ENCODE data around the gene FAM131B.
"Not testable (repeated sequence)": the region's sequence is repeated elsewhere in the genome, so short reads cannot be mapped to it uniquely, and the experiment has no call there.

The FAM131B gene

GRCh38 chr7:143362131-143363015 lies at the start of gene FAM131B:
TSS of gene FAM131B (minus strand) at chr7:143362713. CDS start at chr7:143362603, 110 bp downstream.
- DNase-seq (ENCODE audit: low spot score), result peak; percentile 75

- no peak for DNase-seq (ENCODE audit: low spot score)
These were observed 49.6 kb upstream of the FAM131B start for GRCh38 chr7:143411976-143412708.

- no peak for DNase-seq (ENCODE audit: low spot score)
These were observed 48.0 kb upstream of the FAM131B start for GRCh38 chr7:143410521-143411004.

- DNase-seq (ENCODE audit: low spot score), result no peak
These were observed 46.4 kb upstream of the FAM131B start, which contains the start of gene EPHA1 for GRCh38 chr7:143408686-143409561. TSS of gene EPHA1 (minus strand) at chr7:143408856. CDS start at chr7:143408805, 51 bp downstream.

GRCh38 chr7:143408252-143408685 lies 45.8 kb upstream of the FAM131B start:
- no peak for DNase-seq (ENCODE audit: low spot score)

GRCh38 chr7:143407287-143408251 lies 45.1 kb upstream of the FAM131B start:
- DNase-seq (ENCODE audit: low spot score), result no peak

GRCh38 chr7:143406002-143406357 lies 43.5 kb upstream of the FAM131B start:
- DNase-seq (ENCODE audit: low spot score), result no peak

- DNase-seq (ENCODE audit: low spot score), result no peak
These were observed 42.9 kb upstream of the FAM131B start for GRCh38 chr7:143405173-143406001.

GRCh38 chr7:143402233-143402632 lies 39.7 kb upstream of the FAM131B start:
- DNase-seq (ENCODE audit: low spot score), result not testable (repeated sequence)

- no peak for DNase-seq (ENCODE audit: low spot score)
These were observed 38.8 kb upstream of the FAM131B start for GRCh38 chr7:143401265-143401664.

- no peak for DNase-seq (ENCODE audit: low spot score)
These were observed 37.1 kb upstream of the FAM131B start for GRCh38 chr7:143399642-143400041.

GRCh38 chr7:143399151-143399550 lies 36.6 kb upstream of the FAM131B start:
- no peak for DNase-seq (ENCODE audit: low spot score)

- no peak for DNase-seq (ENCODE audit: low spot score)
These were observed 36.1 kb upstream of the FAM131B start for GRCh38 chr7:143398616-143399015.

GRCh38 chr7:143397710-143398530 lies 35.4 kb upstream of the FAM131B start:
- no peak for DNase-seq (ENCODE audit: low spot score)

- no peak for DNase-seq (ENCODE audit: low spot score)
These were observed 34.4 kb upstream of the FAM131B start for GRCh38 chr7:143396625-143397556.

- DNase-seq (ENCODE audit: low spot score), result no peak
These were observed 33.7 kb upstream of the FAM131B start for GRCh38 chr7:143396182-143396581.
